Activated CD8-positive, alpha-beta memory T cell treated with anti-CD3 and anti-CD28 coated beads, Interleukin-2, amount 10 ng/mL, durations not matched to agents 7 days and 5 days (primary cell): Measurements from ENCODE around the gene ARL4C. TPM values are rescaled to one million over a fixed set of nuclear protein-coding genes. Genes with fewer than 3 reads are reported as not detected.

Experiments
- ATAC-seq: fragments of 150-1000 bp; cut with Tn5 transposase; one replicate; pipeline ENCODE4 v1.10.0; 2021; ENCODE audit warnings: moderate library complexity
- CTCF ChIA-PET: fragments of 350-600 bp; sonication (Branson Sonifier 250); formaldehyde crosslinking; loops from one replicate; lab custom pipeline; 2021; ENCODE audit warnings: antibody characterized with exemption; lab: Charles Lee
- DNase-seq: peaks from one replicate; pipeline ENCODE4 v3.0.0-alpha.2; 2020
- H3K27ac Mint-ChIP-seq: one replicate; pipeline ENCODE4 v1.8.0; 2021; ENCODE audit warnings: mild to moderate bottlenecking, mixed read lengths
- H3K27me3 Mint-ChIP-seq: one replicate; pipeline ENCODE4 v1.8.0; 2021; ENCODE audit warnings: mixed read lengths
- H3K36me3 Mint-ChIP-seq: one replicate; pipeline ENCODE4 v1.8.0; 2021; ENCODE audit warnings: mild to moderate bottlenecking, mixed read lengths
- H3K4me1 Mint-ChIP-seq: one replicate; pipeline ENCODE4 v1.8.0; 2021; ENCODE audit warnings: mixed read lengths
- H3K4me3 Mint-ChIP-seq: one replicate; pipeline ENCODE4 v1.8.0; 2021; ENCODE audit warnings: mild to moderate bottlenecking, moderate library complexity, mixed read lengths
- H3K9me3 Mint-ChIP-seq: one replicate; pipeline ENCODE4 v1.8.0; 2022; ENCODE audit warnings: low read depth, mixed read lengths
- total RNA-seq, 2 experiments: library from RNA; stranded (reverse); gene quantifications; one replicate each; pipeline ENCODE4 v1.2.3, GENCODE V29; 2021

ARL4C gene
- total RNA-seq, 2 experiments from 2014 or later, result 252 to 306 TPM

GRCh38 chr2:234447963-234448362 is 48.9 kb downstream of the ARL4C start:
- no peaks in the 10 kb centered on the region for H3K27me3 Mint-ChIP-seq
- DNase-seq (no peak), ATAC-seq (no peak)
- peaks cover 88% of the 10 kb centered on the region for H3K4me1 Mint-ChIP-seq
- H3K27ac Mint-ChIP-seq, result peak overlapping the region; percentile 29
- H3K9me3 Mint-ChIP-seq, result no peaks in the 10 kb centered on the region
- CTCF ChIA-PET, result interaction anchor here (0.9 to 5.3 kb wide), 10 partner anchors 11 to 157 kb away, joined by 3 to 40 read pairs (median 6); no protein-coding TSS in a partner anchor
- H3K36me3 Mint-ChIP-seq, result peaks cover 54% of the 10 kb centered on the region
- no peak overlapping the region for H3K4me3 Mint-ChIP-seq

- Mint-ChIP-seq H3K9me3 (no peaks in the 10 kb centered on the region), H3K4me1 (peaks cover 86% of the 10 kb centered on the region), H3K27me3 (no peaks in the 10 kb centered on the region), H3K4me3 (no peak overlapping the region), H3K27ac (peak overlapping the region; percentile 97), H3K36me3 (peaks cover 49% of the 10 kb centered on the region)
- ATAC-seq (no peak), DNase-seq (no peak)
- CTCF ChIA-PET, result interaction anchor here (0.9 to 5.3 kb wide), 15 partner anchors 10 to 157 kb away, joined by 3 to 40 read pairs (median 7); no protein-coding TSS in a partner anchor
Observed at GRCh38 chr2:234447189-234447588, 49.7 kb downstream of the ARL4C start.

DNA sequence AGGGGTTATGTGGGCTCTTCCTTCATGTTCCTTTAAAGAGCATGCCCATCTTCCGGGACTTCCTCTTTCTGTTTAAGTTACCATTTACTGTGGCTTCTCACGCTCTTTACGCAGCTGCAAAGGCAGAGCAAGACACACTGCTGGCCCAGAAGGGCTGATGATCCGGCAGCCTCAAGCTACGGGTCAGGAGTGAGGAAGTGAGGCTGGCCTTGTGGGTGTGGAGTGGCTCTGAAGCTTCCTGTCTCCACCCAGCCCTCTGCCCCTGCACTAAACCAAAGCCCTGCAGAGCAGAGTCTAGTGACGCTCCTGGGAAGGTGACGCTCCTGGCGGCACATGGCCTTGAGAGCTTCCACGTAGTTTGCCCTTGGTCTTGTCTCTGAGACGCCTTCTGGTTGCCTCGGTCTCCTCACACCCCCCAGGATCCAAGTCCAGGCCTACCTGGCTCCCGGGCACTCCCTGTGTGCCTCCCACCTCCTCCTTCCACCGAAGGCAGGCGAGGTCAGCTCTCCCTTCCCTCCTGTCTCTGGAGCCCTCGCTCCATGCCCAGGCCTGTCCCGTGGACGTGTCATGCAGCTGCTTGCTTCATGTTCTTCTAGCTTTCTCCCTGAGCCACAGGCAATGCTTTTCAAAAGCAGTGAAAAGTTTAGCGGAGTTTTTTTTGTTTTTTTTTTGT is 50.3 kb downstream of the ARL4C start:
- H3K27me3 Mint-ChIP-seq, result no peaks in the 10 kb centered on the region
- CTCF ChIA-PET, result interaction anchor here (0.8 to 5.3 kb wide), 18 partner anchors 9 to 156 kb away, joined by 3 to 40 read pairs (median 5); partner anchors contain the start of gene ARL4C
- peak overlapping the region; percentile 44 for H3K4me3 Mint-ChIP-seq
- DNase-seq (peak; percentile 96), ATAC-seq (peak; percentile 95)
- H3K36me3 Mint-ChIP-seq, result peaks cover 50% of the 10 kb centered on the region
- H3K9me3 Mint-ChIP-seq, result no peaks in the 10 kb centered on the region
- peaks cover 84% of the 10 kb centered on the region for H3K4me1 Mint-ChIP-seq
- peak overlapping the region; percentile 97 for H3K27ac Mint-ChIP-seq

DNA sequence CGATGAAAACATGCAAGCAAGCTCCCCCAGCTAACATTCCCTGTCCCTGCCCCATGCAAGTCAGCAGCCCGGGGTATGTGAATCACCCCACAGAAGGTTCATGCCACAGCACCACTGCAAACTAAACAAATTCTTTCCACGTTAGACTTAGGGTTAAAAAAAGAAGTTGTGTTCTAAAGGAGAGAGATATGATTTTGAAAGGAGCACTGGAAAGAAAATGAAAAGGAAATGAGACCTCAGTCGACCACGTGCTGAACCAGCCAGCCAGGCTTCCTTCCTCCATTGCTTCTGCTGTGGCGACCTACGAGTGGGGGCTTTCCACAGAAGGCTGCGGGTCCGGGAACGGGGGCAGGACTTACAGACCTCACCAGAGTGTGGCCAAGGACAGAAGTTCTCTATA is 52.0 kb downstream of the ARL4C start:
- Mint-ChIP-seq H3K9me3 (no peaks in the 10 kb centered on the region), H3K36me3 (peaks cover 44% of the 10 kb centered on the region), H3K27ac (peak overlapping the region; percentile 91), H3K4me3 (peak overlapping the region; percentile 3), H3K4me1 (peaks cover 75% of the 10 kb centered on the region), H3K27me3 (no peaks in the 10 kb centered on the region)
- peak; percentile 31 for ATAC-seq
- DNase-seq, result peak; percentile 78
- CTCF ChIA-PET, result interaction anchor here (1.0 to 5.3 kb wide), 5 partner anchors 8 to 154 kb away, joined by 3 to 40 read pairs (median 6); no protein-coding TSS in a partner anchor

- ATAC-seq (no peak), DNase-seq (no peak)
- CTCF ChIA-PET, result interaction anchor here (0.7 to 1.6 kb wide), 6 partner anchors 11 to 154 kb away, joined by 3 to 6 read pairs (median 3); no protein-coding TSS in a partner anchor
- Mint-ChIP-seq H3K9me3 (no peaks in the 10 kb centered on the region), H3K4me1 (peaks cover 73% of the 10 kb centered on the region), H3K27me3 (no peaks in the 10 kb centered on the region), H3K36me3 (peaks cover 41% of the 10 kb centered on the region), H3K4me3 (no peak overlapping the region), H3K27ac (peak overlapping the region; percentile 91)
Observed at GRCh38 chr2:234444242-234444730, 52.6 kb downstream of the ARL4C start.
